ENCODE measurements around the gene IFNL1. TPM values are rescaled to one million over a fixed set of nuclear protein-coding genes. Genes with fewer than 3 reads are reported as not detected.

IFNL1 gene
- total RNA-seq, 4 donors from 2014 or later: not detected

- Histone ChIP-seq H3K4me3 (no peak overlapping the region), H3K9me3 (no peaks in the 10 kb centered on the region), H3K36me3 (no peaks in the 10 kb centered on the region), H3K27ac (no peak overlapping the region), H3K27me3 (peaks cover 34% of the 10 kb centered on the region), H3K4me1 (peaks cover 3 to 14% (median 9%) of the 10 kb centered on the region in 4 donors)
- intact Hi-C loops (cut with DNase I; ENCODE audit: low total_unique reads) (no loop called here), in situ Hi-C loops (cut with MboI; ENCODE audit: low pct_ligation_motif_present in 1 of 4, low pct_unique_long_range_greater_than_20kb in 1 of 4, low sequenced_read_pairs in 3 of 4) (no loop called here)
- no peak for DNase-seq
- 68 to 71% methylated on average over 6 to 11 of the region's 11 CpGs for WGBS, 2 donors (ENCODE audit: low coverage in 1 of 2)
- no peak for TF ChIP-seq EP300 (IDR thresholded peaks at IDR 0.05; ENCODE audit: low read depth)
- no peak for TF ChIP-seq POLR2A (IDR thresholded peaks at IDR 0.05)
- no peak for TF ChIP-seq CTCF (IDR thresholded peaks at IDR 0.05)
These were observed 14.5 kb downstream of the IFNL1 start for GRCh38 chr19:39310558-39311311.

- intact Hi-C loops (cut with DNase I; ENCODE audit: low total_unique reads): no loop called here
These were observed 18.0 kb downstream of the IFNL1 start for GRCh38 chr19:39314016-39314728.

GRCh38 chr19:39315933-39316332, 19.7 kb downstream of the IFNL1 start:
- no peaks in the 10 kb centered on the region for H3K9me3 ChIP-seq
- no peaks in the 10 kb centered on the region for H3K36me3 ChIP-seq
- in situ Hi-C loops (cut with MboI; ENCODE audit: low pct_ligation_motif_present in 1 of 4, low pct_unique_long_range_greater_than_20kb in 1 of 4, low sequenced_read_pairs in 3 of 4) (no loop called here), intact Hi-C loops (cut with DNase I; ENCODE audit: low total_unique reads) (no loop called here)
- 86 to 96% methylated on average over 1 of the region's 1 CpG for WGBS, 2 donors (ENCODE audit: low coverage in 1 of 2)
- no peak overlapping the region for H3K4me3 ChIP-seq
- no peak overlapping the region for H3K27ac ChIP-seq
- peaks cover 10% of the 10 kb centered on the region for H3K27me3 ChIP-seq
- peaks cover 0 to 8% (median 4%) of the 10 kb centered on the region in 4 donors for H3K4me1 ChIP-seq
- TF ChIP-seq EP300 (IDR thresholded peaks at IDR 0.05; ENCODE audit: low read depth): no peak
- no peak for TF ChIP-seq POLR2AphosphoS5 (IDR thresholded peaks at IDR 0.05)
- TF ChIP-seq POLR2A (IDR thresholded peaks at IDR 0.05): no peak
- no peak for TF ChIP-seq CTCF (IDR thresholded peaks at IDR 0.05)
- no peak for DNase-seq

More at GRCh38 chr19:39314016-39314728, 18.0 kb downstream of the IFNL1 start:
- no peaks in the 10 kb centered on the region for H3K9me3 ChIP-seq
- H3K4me1 ChIP-seq: no peaks in the 10 kb centered on the region
- no peaks in the 10 kb centered on the region for H3K27me3 ChIP-seq
- TF ChIP-seq POLR2A (IDR thresholded peaks at IDR 0.05) (no peak), CTCF (IDR thresholded peaks at IDR 0.05) (no peak), POLR2AphosphoS5 (IDR thresholded peaks at IDR 0.05) (no peak), EP300 (IDR thresholded peaks at IDR 0.05; ENCODE audit: low read depth) (no peak)
- H3K36me3 ChIP-seq: no peaks in the 10 kb centered on the region
- in situ Hi-C loops (cut with MboI; ENCODE audit: low pct_ligation_motif_present in 1 of 4, low pct_unique_long_range_greater_than_20kb in 1 of 4, low sequenced_read_pairs in 3 of 4): no loop called here
- DNase-seq: no peak
- WGBS, 2 donors (ENCODE audit: low coverage in 1 of 2): 92% methylated on average over 59 of the region's 64 CpGs; no CpG with 5 or more reads in 1 of the 2 donors
- no peak overlapping the region for H3K27ac ChIP-seq
- no peak overlapping the region for H3K4me3 ChIP-seq

- Histone ChIP-seq H3K27ac (no peak overlapping the region), H3K4me1 (peaks cover 0 to 8% (median 4%) of the 10 kb centered on the region in 4 donors), H3K27me3 (peaks cover 10% of the 10 kb centered on the region), H3K4me3 (no peak overlapping the region), H3K9me3 (no peaks in the 10 kb centered on the region), H3K36me3 (no peaks in the 10 kb centered on the region)
- DNase-seq: no peak
- no peak for TF ChIP-seq CTCF (IDR thresholded peaks at IDR 0.05)
- intact Hi-C loops (cut with DNase I; ENCODE audit: low total_unique reads) (no loop called here), in situ Hi-C loops (cut with MboI; ENCODE audit: low pct_ligation_motif_present in 1 of 4, low pct_unique_long_range_greater_than_20kb in 1 of 4, low sequenced_read_pairs in 3 of 4) (no loop called here)
- 89 to 92% methylated on average over 4 to 12 of the region's 12 CpGs for WGBS, 2 donors (ENCODE audit: low coverage in 1 of 2)
These were observed 20.6 kb downstream of the IFNL1 start for GRCh38 chr19:39316627-39317321.

Measured in transverse colon (tissue), 4 donors.